Measurements from ENCODE around the gene SLC26A8.

SLC26A8 gene

GRCh38 chr6:36052097-36052496 lies 27.7 kb upstream of the SLC26A8 start:
- TF ChIP-seq CTCF (IDR thresholded peaks at IDR 0.05; ENCODE audit: borderline replicate concordance, insufficient read depth, low read depth, low read length), result no peak
- no peak overlapping the region for H3K4me3 ChIP-seq (ENCODE audit: low read depth, low read length)

GRCh38 chr6:36050947-36051710 lies 26.7 kb upstream of the SLC26A8 start:
- no peak overlapping the region for H3K4me3 ChIP-seq (ENCODE audit: low read depth, low read length)
- TF ChIP-seq CTCF (IDR thresholded peaks at IDR 0.05; ENCODE audit: borderline replicate concordance, insufficient read depth, low read depth, low read length), result no peak

- no peak overlapping the region for H3K4me3 ChIP-seq (ENCODE audit: low read depth, low read length)
- no peak for TF ChIP-seq CTCF (IDR thresholded peaks at IDR 0.05; ENCODE audit: borderline replicate concordance, insufficient read depth, low read depth, low read length)
Observed at GRCh38 chr6:36050305-36050704, 25.9 kb upstream of the SLC26A8 start.

GRCh38 chr6:36049582-36049981 lies 25.1 kb upstream of the SLC26A8 start:
- no peak overlapping the region for H3K4me3 ChIP-seq (ENCODE audit: low read depth, low read length)
- TF ChIP-seq CTCF (IDR thresholded peaks at IDR 0.05; ENCODE audit: borderline replicate concordance, insufficient read depth, low read depth, low read length), result no peak

DNA sequence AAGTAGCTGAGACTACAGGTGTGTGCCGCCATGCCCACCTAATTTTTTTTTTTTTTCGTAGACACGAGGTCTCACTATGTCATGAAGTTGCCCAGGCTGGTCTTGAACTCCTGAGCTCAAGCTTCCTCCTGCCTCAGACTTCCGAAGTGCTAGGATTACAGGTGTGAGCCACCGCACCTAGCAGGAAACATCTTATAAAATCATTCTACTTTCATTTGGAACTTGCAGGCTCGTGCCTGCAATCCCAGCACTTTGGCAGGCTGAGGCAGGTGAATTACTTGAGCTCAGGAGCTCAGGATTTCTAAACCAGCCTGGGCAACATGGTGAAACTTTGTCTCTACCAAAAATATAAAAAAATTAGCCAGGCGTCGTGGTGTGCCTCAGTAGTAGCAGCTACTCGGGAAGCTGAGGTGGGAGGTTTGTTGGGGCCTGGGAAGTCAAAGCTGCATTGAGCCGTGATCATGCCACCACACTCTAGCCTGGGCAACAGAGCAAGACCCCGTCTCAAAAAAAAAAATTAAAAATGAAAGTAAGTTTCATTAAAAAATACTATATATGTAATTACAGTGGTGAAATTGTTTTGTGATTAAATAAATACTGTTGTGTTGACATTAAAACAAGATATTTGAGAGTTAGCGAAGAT lies 18.3 kb upstream of the SLC26A8 start:
- no peak for TF ChIP-seq CTCF (IDR thresholded peaks at IDR 0.05; ENCODE audit: borderline replicate concordance, insufficient read depth, low read depth, low read length)
- no peak overlapping the region for H3K4me3 ChIP-seq (ENCODE audit: low read depth, low read length)

DNA sequence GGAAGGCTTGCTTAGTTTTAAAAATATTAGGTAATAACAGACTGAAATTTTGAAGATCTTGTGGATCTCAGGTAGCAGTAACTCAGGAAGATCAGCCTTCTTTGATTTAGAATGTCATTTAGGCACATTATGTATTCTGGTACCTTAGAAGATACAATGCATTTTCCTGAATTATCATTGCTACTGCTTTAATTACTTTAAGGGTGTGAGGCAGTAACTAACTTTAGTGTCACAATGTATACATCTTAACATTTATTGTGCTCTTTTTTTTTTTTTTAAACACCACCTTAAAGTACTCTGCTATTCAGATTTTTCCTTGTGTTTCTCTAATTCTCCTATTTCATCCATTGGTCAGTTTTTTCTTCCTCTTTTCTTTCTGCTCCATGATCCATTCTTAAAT lies 16.5 kb upstream of the SLC26A8 start:
- H3K4me3 ChIP-seq (ENCODE audit: low read depth, low read length), result no peak overlapping the region
- no peak for TF ChIP-seq CTCF (IDR thresholded peaks at IDR 0.05; ENCODE audit: borderline replicate concordance, insufficient read depth, low read depth, low read length)

DNA sequence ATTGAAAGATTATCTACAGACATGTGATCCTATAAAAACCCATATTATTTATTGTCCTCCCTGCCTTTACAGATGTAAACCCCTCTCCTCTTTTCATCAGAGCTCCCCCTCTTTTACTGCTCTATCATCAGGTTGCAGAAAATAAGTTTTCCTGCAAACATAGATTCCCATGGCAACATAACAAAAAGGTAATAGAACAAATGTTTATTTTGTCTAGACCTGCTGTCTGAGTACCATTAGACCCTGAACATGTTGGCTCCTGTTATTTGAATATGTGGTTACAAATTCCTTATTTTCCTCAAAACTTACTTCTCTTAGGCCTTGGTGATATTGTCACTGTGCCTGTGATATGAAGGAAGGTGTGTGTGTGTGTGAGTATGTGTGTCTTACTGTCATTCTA lies 14.7 kb upstream of the SLC26A8 start:
- no peak for TF ChIP-seq CTCF (IDR thresholded peaks at IDR 0.05; ENCODE audit: borderline replicate concordance, insufficient read depth, low read depth, low read length)
- no peak overlapping the region for H3K4me3 ChIP-seq (ENCODE audit: low read depth, low read length)
